ENCODE measurements around the gene CSNK1D.

CSNK1D gene

DNA sequence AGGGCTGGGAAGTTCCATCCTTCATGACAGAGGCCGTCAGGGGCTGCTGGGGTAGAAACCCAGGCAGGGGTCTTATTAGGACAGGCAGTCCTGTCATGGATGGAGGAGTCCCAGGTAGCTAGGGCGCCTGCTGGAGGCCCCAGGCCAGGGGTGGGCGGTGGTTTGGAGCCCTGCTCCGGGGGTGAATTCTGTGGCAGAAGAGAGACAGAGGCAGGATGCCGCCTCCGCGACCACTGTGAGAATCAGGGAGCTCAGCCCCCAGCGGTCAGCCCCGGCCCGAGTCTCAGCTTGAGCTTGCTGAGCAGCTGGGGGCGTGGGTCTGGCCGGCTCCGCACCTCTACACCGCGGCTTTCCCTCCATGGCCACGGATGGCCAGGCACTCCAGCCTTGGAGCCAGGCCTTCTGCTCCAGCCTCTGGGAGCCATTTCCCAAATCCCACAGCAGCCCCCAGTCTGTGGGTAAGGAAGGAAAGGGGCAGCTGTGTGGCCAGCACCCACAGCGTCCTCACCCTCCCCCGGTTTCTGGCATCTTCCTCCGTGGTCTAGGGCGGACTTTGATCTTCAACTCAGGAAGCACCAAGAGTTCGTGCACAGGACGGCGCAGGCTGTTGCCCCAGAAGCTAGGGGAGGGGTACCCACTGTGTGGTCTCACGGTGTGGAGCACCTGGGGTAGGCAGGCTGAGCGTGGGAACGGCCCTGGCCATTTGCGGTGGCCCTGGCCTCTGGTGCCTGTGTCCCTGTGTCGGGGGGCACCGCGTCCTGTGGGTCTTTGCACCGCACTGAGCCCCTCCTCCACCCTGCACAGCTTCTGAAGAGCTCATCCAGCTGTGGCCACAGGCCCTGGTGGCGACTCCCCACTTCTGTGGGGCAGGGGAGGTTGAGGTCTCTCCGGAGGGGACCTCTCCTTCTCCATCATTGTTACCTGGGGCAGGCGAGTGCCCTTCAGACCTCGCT lies 29.8 kb upstream of the CSNK1D start:
- Histone ChIP-seq H2AFZ (no peak overlapping the region), H3K9ac (no peak overlapping the region), H3K27me3 (ENCODE audit: control insufficient read depth, insufficient read depth, low read length) (no peaks in the 10 kb centered on the region), H3K79me2 (no peaks in the 10 kb centered on the region), H3K4me1 (no peaks in the 10 kb centered on the region), H3K9me3 (ENCODE audit: control insufficient read depth, low read length) (no peaks in the 10 kb centered on the region), H3K4me3 (ENCODE audit: low read depth, low read length) (no peak overlapping the region), H3K36me3 (ENCODE audit: control insufficient read depth, insufficient read depth, low read length) (no peaks in the 10 kb centered on the region), H3K4me2 (ENCODE audit: low read length) (no peak overlapping the region), H3K27ac (no peak overlapping the region)
- TF ChIP-seq, protein P1, sequence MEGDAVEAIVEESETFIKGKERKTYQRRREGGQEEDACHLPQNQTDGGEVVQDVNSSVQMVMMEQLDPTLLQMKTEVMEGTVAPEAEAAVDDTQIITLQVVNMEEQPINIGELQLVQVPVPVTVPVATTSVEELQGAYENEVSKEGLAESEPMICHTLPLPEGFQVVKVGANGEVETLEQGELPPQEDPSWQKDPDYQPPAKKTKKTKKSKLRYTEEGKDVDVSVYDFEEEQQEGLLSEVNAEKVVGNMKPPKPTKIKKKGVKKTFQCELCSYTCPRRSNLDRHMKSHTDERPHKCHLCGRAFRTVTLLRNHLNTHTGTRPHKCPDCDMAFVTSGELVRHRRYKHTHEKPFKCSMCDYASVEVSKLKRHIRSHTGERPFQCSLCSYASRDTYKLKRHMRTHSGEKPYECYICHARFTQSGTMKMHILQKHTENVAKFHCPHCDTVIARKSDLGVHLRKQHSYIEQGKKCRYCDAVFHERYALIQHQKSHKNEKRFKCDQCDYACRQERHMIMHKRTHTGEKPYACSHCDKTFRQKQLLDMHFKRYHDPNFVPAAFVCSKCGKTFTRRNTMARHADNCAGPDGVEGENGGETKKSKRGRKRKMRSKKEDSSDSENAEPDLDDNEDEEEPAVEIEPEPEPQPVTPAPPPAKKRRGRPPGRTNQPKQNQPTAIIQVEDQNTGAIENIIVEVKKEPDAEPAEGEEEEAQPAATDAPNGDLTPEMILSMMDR (IDR thresholded peaks at IDR 0.05): no peak

DNA sequence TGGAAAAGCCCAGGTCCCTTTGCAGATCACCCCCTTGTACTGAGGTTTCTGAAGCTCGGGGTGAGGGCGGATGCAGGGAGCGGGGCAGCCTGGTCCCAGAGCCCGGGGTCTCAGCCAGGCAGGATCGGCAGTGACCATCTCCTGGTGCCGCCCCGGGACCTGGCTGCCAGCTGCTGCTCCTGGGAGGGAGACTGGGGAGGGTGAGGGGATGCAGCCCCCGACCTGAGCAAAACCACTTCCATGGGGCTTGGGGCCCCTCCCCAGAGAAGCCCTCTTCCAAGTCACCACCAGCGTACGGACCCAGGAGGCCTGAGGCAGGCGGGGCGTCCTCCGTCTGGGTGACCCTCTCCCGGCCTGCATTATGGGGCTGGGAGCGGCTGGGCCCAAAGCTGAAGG lies 29.1 kb upstream of the CSNK1D start:
- Histone ChIP-seq H3K36me3 (ENCODE audit: control insufficient read depth, insufficient read depth, low read length) (no peaks in the 10 kb centered on the region), H3K79me2 (no peaks in the 10 kb centered on the region), H3K4me1 (peaks cover 2% of the 10 kb centered on the region), H3K9ac (no peak overlapping the region), H3K27me3 (ENCODE audit: control insufficient read depth, insufficient read depth, low read length) (no peaks in the 10 kb centered on the region), H3K27ac (no peak overlapping the region), H3K4me2 (ENCODE audit: low read length) (no peak overlapping the region), H2AFZ (no peak overlapping the region), H3K4me3 (ENCODE audit: low read depth, low read length) (no peak overlapping the region), H3K9me3 (ENCODE audit: control insufficient read depth, low read length) (no peaks in the 10 kb centered on the region)
- TF ChIP-seq, protein P1 (IDR thresholded peaks at IDR 0.05): no peak

- Histone ChIP-seq H3K9ac (no peak overlapping the region), H3K27ac (no peak overlapping the region), H3K4me2 (ENCODE audit: low read length) (no peak overlapping the region), H3K4me3 (ENCODE audit: low read depth, low read length) (no peak overlapping the region), H3K27me3 (ENCODE audit: control insufficient read depth, insufficient read depth, low read length) (no peaks in the 10 kb centered on the region), H3K79me2 (no peaks in the 10 kb centered on the region), H2AFZ (no peak overlapping the region), H3K4me1 (peaks cover 7% of the 10 kb centered on the region), H3K36me3 (ENCODE audit: control insufficient read depth, insufficient read depth, low read length) (no peaks in the 10 kb centered on the region), H3K9me3 (ENCODE audit: control insufficient read depth, low read length) (no peaks in the 10 kb centered on the region)
- TF ChIP-seq, protein P1 (IDR thresholded peaks at IDR 0.05): no peak
Measured at GRCh38 chr17:82301916-82302567, 28.5 kb upstream of the CSNK1D start.

DNA sequence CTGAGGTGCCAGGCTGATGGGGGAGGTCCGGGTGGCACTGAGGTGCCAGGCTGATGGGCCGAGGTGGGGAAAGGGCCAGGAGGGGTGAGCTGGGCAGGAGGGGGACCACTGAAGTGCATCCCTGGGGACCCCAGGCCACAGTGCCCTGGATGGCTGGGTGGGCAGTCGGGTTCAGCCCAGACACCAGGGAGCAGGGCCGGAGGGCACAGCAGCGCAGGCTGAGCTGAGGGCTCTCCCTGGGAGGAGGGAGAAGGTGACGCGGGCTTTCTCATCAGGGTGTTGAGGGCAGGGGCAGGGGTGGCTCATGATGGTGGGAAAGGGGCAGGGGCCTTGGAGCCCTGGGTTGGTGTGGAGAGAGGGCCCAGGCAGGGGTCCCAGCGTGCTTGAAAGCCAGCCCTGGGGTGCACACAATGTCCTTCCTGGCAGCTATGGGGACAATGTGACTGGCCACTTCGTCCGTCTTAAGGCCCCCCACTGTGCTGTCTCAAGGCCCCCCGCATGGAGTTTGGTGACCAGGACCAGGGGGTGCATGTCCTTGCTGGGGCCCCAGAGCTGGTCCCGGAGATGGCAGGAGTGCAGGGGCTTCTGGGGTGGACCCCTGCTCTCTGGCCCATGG lies 27.9 kb upstream of the CSNK1D start:
- Histone ChIP-seq H3K36me3 (ENCODE audit: control insufficient read depth, insufficient read depth, low read length) (no peaks in the 10 kb centered on the region), H3K27ac (no peak overlapping the region), H3K27me3 (ENCODE audit: control insufficient read depth, insufficient read depth, low read length) (no peaks in the 10 kb centered on the region), H3K79me2 (no peaks in the 10 kb centered on the region), H3K9ac (no peak overlapping the region), H3K4me3 (ENCODE audit: low read depth, low read length) (no peak overlapping the region), H2AFZ (no peak overlapping the region), H3K4me1 (peaks cover 8% of the 10 kb centered on the region), H3K9me3 (ENCODE audit: control insufficient read depth, low read length) (no peaks in the 10 kb centered on the region), H3K4me2 (ENCODE audit: low read length) (no peak overlapping the region)
- TF ChIP-seq, protein P1 (IDR thresholded peaks at IDR 0.05): no peak
